KBM-7 (cell line): ENCODE results near the gene MRPS9.

Experiments
- DNase-seq: peaks from one replicate; pipeline ENCODE4 v3.0.0-alpha.2; 2015
- in situ Hi-C: fragments of 300-500 bp; cut with MboI; formaldehyde crosslinking; loops from 2 replicates; pipeline ENCODE4 v1.14.3; 2020; ENCODE audit warnings: low sequenced_read_pairs, low pct_unique_long_range_greater_than_20kb, mixed read lengths

Gene MRPS9

GRCh38 chr2:105113616-105114291 is 75.9 kb downstream of the MRPS9 start:
- DNase-seq, result no peak
- in situ Hi-C loops, result loop anchor here (10.0 kb wide), 1 partner anchor 121 kb away; no protein-coding TSS in a partner anchor

GRCh38 chr2:105114551-105114950 is 76.7 kb downstream of the MRPS9 start:
- in situ Hi-C loops, result loop anchor here (10.0 kb wide), 1 partner anchor 120 kb away; no protein-coding TSS in a partner anchor
- DNase-seq, result peak; percentile 49

- in situ Hi-C loops, result loop anchor here (10.0 kb wide), 1 partner anchor 118 kb away; no protein-coding TSS in a partner anchor
- no peak for DNase-seq
These were observed 78.5 kb downstream of the MRPS9 start for GRCh38 chr2:105116348-105116747.

GRCh38 chr2:105117565-105117964 is 79.7 kb downstream of the MRPS9 start:
- in situ Hi-C loops, result loop anchor here (10.0 kb wide), 1 partner anchor 117 kb away; no protein-coding TSS in a partner anchor
- no peak for DNase-seq

- in situ Hi-C loops, result loop anchor here (10.0 kb wide), 1 partner anchor 116 kb away; no protein-coding TSS in a partner anchor
- DNase-seq, result no peak
These were observed 81.1 kb downstream of the MRPS9 start for GRCh38 chr2:105118960-105119359.

- DNase-seq, result no peak
- in situ Hi-C loops, result no loop called here
These were observed 83.6 kb downstream of the MRPS9 start for GRCh38 chr2:105121434-105121833.

DNA sequence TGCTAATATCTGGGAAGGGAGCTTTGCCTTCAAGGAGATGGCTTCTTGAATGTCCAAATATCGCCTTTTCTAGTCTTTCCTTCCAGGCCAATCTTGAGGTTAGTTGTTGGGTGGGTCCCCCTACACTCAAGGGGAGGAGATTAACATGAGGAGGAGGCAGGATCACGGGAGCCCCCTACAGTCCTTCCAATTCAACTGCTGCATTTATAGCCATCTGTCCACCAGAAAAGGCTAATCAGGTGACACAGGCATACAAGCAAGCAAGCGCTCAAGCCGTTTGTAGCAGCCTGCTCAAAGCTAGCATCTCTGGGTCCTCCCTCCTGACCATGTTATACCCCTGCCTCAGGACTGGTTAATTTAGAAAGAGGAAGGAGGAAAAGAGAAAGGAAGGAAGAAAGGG is 87.6 kb downstream of the MRPS9 start:
- in situ Hi-C loops, result no loop called here
- no peak for DNase-seq

- no peak for DNase-seq
- in situ Hi-C loops, result no loop called here
These were observed 88.1 kb downstream of the MRPS9 start for GRCh38 chr2:105125920-105126319.

GRCh38 chr2:105126336-105126735 is 88.5 kb downstream of the MRPS9 start:
- in situ Hi-C loops, result no loop called here

GRCh38 chr2:105127289-105127915 is 89.5 kb downstream of the MRPS9 start:
- no peak for DNase-seq
- in situ Hi-C loops, result no loop called here

More at GRCh38 chr2:105126336-105126735, 88.5 kb downstream of the MRPS9 start:
- DNase-seq, result no peak

- DNase-seq, result peak; percentile 56
- in situ Hi-C loops, result no loop called here
These were observed 91.9 kb downstream of the MRPS9 start for GRCh38 chr2:105129722-105130232.

DNA sequence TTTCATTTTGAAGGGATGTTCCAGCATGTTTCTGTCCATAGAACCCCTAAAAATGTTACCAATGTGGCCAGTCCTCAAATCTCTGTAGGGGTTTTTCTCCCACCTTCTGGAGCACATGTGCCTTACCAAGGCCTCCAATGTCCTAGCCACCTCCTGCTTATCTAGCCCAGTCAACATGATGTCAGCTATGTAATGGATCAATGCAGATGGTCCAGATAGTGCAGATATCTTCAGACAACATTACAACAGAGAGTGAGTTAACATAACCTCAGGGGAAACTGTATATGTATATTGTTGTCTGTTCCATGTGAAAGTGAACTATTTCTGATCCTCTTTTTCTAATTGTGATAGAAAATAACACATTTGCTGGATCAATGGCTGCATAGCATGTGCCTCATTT is 92.7 kb downstream of the MRPS9 start:
- in situ Hi-C loops, result no loop called here

GRCh38 chr2:105134081-105134480 is 96.2 kb downstream of the MRPS9 start:
- in situ Hi-C loops, result no loop called here
- DNase-seq, result no peak

More for the DNA sequence above, 92.7 kb downstream of the MRPS9 start:
- DNase-seq, result no peak

- no peak for DNase-seq
- in situ Hi-C loops, result no loop called here
These were observed 97.6 kb downstream of the MRPS9 start for GRCh38 chr2:105135436-105135835.

DNA sequence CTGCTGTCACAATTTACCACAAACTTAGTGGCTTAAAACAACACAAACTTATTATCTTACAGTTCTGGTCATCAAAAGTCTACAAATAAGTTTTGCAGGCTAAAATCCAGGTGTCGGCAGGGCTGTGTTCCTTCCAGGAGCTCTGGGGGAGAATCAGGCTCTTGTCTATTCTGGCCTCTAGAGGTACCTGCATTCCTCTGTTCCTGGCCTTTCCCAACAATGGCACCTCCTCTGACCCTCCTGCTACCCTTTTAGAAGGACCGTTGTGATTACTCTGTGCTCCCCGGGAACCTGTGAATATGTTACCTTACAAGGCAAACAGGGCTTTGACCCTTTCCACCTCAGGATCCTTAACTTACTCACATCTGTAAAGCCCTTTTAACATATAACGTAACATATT is 98.5 kb downstream of the MRPS9 start:
- in situ Hi-C loops, result no loop called here
- no peak for DNase-seq

DNA sequence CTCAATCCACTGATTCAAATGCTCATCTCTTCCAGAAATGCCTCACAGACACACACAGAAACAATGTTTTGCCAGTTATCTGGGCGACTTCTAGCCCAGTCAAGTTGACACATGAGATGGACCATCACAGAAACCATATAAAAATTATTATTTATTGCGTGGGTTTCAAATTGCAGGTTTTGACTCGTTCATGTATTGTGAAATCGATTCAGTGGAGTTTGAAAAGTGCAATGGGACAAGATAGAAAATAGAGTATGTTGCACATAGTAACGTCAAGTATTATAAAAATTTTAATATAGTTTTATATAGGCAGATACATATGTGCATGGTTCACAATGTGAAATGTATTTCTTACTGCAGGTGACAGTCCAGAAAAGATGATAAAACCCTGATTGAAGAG is 100.8 kb downstream of the MRPS9 start:
- in situ Hi-C loops, result no loop called here
- no peak for DNase-seq

GRCh38 chr2:105139556-105140239 is 101.8 kb downstream of the MRPS9 start:
- in situ Hi-C loops, result no loop called here

GRCh38 chr2:105140240-105140568 is 102.3 kb downstream of the MRPS9 start:
- in situ Hi-C loops, result no loop called here
- DNase-seq, result no peak

More at GRCh38 chr2:105139556-105140239, 101.8 kb downstream of the MRPS9 start:
- DNase-seq, result no peak

- peak; percentile 8 for DNase-seq
- in situ Hi-C loops, result no loop called here
These were observed 103.3 kb downstream of the MRPS9 start for GRCh38 chr2:105141099-105141614.

DNA sequence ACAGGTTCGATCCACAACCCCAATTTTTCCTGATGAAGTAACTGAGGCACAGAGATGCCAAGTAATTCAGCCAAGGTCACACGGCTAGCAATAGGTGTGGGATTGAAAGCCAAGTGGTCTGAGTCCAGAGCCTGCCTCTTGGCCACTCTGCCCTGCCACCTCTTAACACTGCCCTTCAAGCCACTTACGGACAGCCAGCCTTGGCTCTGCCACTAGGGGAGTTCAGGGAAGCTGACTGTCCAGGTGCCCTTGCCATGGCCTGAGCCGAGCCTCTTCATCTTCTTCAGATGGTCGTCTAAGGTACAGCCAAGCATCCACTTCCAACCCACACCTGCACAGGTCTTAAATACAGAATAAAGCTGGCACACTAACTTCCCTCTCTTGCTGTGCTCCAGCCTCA is 104.4 kb downstream of the MRPS9 start:
- in situ Hi-C loops, result no loop called here
- DNase-seq, result no peak
